ENCODE measurements around the gene LRP1B. TPM values are rescaled to one million over a fixed set of nuclear protein-coding genes. Genes with fewer than 3 reads are reported as not detected.

The LRP1B gene
- polyA plus RNA-seq, 1 donor from 2014 or later = 12.7 TPM

GRCh38 chr2:140275427-140275826, 1855.4 kb downstream of the LRP1B start:
- H3F3A ChIP-seq (ENCODE audit: insufficient read depth, low read length, poor library complexity, severe bottlenecking) = no peaks in the 10 kb centered on the region
- H3K4me3 ChIP-seq (ENCODE audit: low read length) = peak overlapping the region; percentile 34
- no peaks in the 10 kb centered on the region for H3K27me3 ChIP-seq (ENCODE audit: insufficient read depth, low read depth, low read length)
- no peaks in the 10 kb centered on the region for H3K9me2 ChIP-seq (ENCODE audit: insufficient read depth, low read length)
- H3K9me3 ChIP-seq (ENCODE audit: low read length) = no peaks in the 10 kb centered on the region
- TF ChIP-seq RAD21 (conservative IDR thresholded peaks at IDR 0.05) = no peak
- peak; percentile 82 for TF ChIP-seq POLR2AphosphoS5 (IDR thresholded peaks at IDR 0.05)
- peak; percentile 95 for TF ChIP-seq REST (IDR thresholded peaks at IDR 0.05; ENCODE audit: borderline replicate concordance)
- peak; percentile 72 for TF ChIP-seq EP300 (conservative IDR thresholded peaks at IDR 0.05; ENCODE audit: poor library complexity, severe bottlenecking)
- no peak for TF ChIP-seq EZH2 (IDR thresholded peaks at IDR 0.05; ENCODE audit: borderline replicate concordance, insufficient read depth, low read length, poor library complexity, severe bottlenecking)
- TF ChIP-seq SMC3 (conservative IDR thresholded peaks at IDR 0.05; ENCODE audit: poor library complexity) = peak; percentile 19
- no peak for TF ChIP-seq MXI1 (conservative IDR thresholded peaks at IDR 0.05; ENCODE audit: poor library complexity, severe bottlenecking)
- no peak for TF ChIP-seq CTCF (IDR thresholded peaks at IDR 0.05; ENCODE audit: poor library complexity, severe bottlenecking)
- TF ChIP-seq TAF1 (IDR thresholded peaks at IDR 0.05; ENCODE audit: low read depth) = no peak
- peak overlapping the region; percentile 36 for H3K4me2 ChIP-seq (ENCODE audit: low read length)
- H3K79me2 ChIP-seq (replicated peaks; ENCODE audit: insufficient read depth, low read length) = no peaks in the 10 kb centered on the region
- H3K27ac ChIP-seq (ENCODE audit: low read length) = peak overlapping the region; percentile 44
- H2AFZ ChIP-seq (ENCODE audit: low read depth, low read length) = no peak overlapping the region
- H4K20me1 ChIP-seq (ENCODE audit: insufficient read depth) = no peaks in the 10 kb centered on the region
- H3K9ac ChIP-seq (ENCODE audit: low read length) = no peak overlapping the region
- no peaks in the 10 kb centered on the region for H3K36me3 ChIP-seq (ENCODE audit: insufficient read depth, low read length)

- TF ChIP-seq RAD21 (conservative IDR thresholded peaks at IDR 0.05) (no peak), EZH2 (IDR thresholded peaks at IDR 0.05; ENCODE audit: borderline replicate concordance, insufficient read depth, low read length, poor library complexity, severe bottlenecking) (no peak), TAF1 (IDR thresholded peaks at IDR 0.05; ENCODE audit: low read depth) (no peak), POLR2AphosphoS5 (IDR thresholded peaks at IDR 0.05) (no peak), MXI1 (conservative IDR thresholded peaks at IDR 0.05; ENCODE audit: poor library complexity, severe bottlenecking) (no peak), SMC3 (conservative IDR thresholded peaks at IDR 0.05; ENCODE audit: poor library complexity) (no peak), CTCF (IDR thresholded peaks at IDR 0.05; ENCODE audit: poor library complexity, severe bottlenecking) (no peak), EP300 (conservative IDR thresholded peaks at IDR 0.05; ENCODE audit: poor library complexity, severe bottlenecking) (no peak), REST (IDR thresholded peaks at IDR 0.05; ENCODE audit: borderline replicate concordance) (no peak)
- no peaks in the 10 kb centered on the region for H3K36me3 ChIP-seq (ENCODE audit: insufficient read depth, low read length)
- H3K9ac ChIP-seq (ENCODE audit: low read length) = no peak overlapping the region
- peak overlapping the region; percentile 36 for H3K4me2 ChIP-seq (ENCODE audit: low read length)
- H3F3A ChIP-seq (ENCODE audit: insufficient read depth, low read length, poor library complexity, severe bottlenecking) = no peaks in the 10 kb centered on the region
- H3K79me2 ChIP-seq (replicated peaks; ENCODE audit: insufficient read depth, low read length) = no peaks in the 10 kb centered on the region
- peak overlapping the region; percentile 44 for H3K27ac ChIP-seq (ENCODE audit: low read length)
- H4K20me1 ChIP-seq (ENCODE audit: insufficient read depth) = no peaks in the 10 kb centered on the region
- H3K4me3 ChIP-seq (ENCODE audit: low read length) = peak overlapping the region; percentile 34
- H2AFZ ChIP-seq (ENCODE audit: low read depth, low read length) = no peak overlapping the region
- no peaks in the 10 kb centered on the region for H3K9me2 ChIP-seq (ENCODE audit: insufficient read depth, low read length)
- H3K9me3 ChIP-seq (ENCODE audit: low read length) = no peaks in the 10 kb centered on the region
- no peaks in the 10 kb centered on the region for H3K27me3 ChIP-seq (ENCODE audit: insufficient read depth, low read depth, low read length)
Observed at GRCh38 chr2:140274891-140275290, 1855.9 kb downstream of the LRP1B start.

Measured in neural cell (in vitro differentiated cells).